Spleen (tissue), 11 donors: ENCODE measurements around the gene PRTN3. TPM values are rescaled to one million over a fixed set of nuclear protein-coding genes. Genes with fewer than 3 reads are reported as not detected.
"Not testable (repeated sequence)": the region's sequence is repeated elsewhere in the genome, so short reads cannot be mapped to it uniquely, and the experiment has no call there.

Experiments
- DNase-seq: peaks from one replicate; pipeline ENCODE4 v3.0.0-alpha.2; 2020
- H3K27ac ChIP-seq, 8 donors: fragments of 200-600 bp; sonication (generic) in 7 of 8; 1 replicate in 4 of 8; 2 replicates in 4 of 8; pipeline versions ENCODE4 v1.5.0 to v1.8.0; 2016 to 2021; ENCODE audit warnings: inconsistent platforms in 4 of 8, mild to moderate bottlenecking in 4 of 8, moderate library complexity in 1 of 8
- H3K27me3 ChIP-seq, 7 donors: fragments of 200-600 bp; sonication (generic) in 6 of 7; replicated peaks in 1 of 7; 1 replicate in 4 of 7; 2 replicates in 3 of 7; pipeline versions ENCODE4 v1.5.0 to v1.8.0; 2016 to 2021; ENCODE audit warnings: inconsistent platforms in 3 of 7, mild to moderate bottlenecking in 1 of 7
- H3K36me3 ChIP-seq, 6 donors: fragments of 200-600 bp; sonication (generic) in 5 of 6; 1 replicate in 4 of 6; 2 replicates in 2 of 6; pipeline versions ENCODE4 v1.5.0 to v1.8.0; 2016 to 2021; ENCODE audit warnings: inconsistent platforms in 2 of 6
- H3K4me1 ChIP-seq, 6 donors: fragments of 200-600 bp; sonication (generic) in 5 of 6; 1 replicate in 3 of 6; 2 replicates in 3 of 6; pipeline versions ENCODE4 v1.5.0 to v1.8.0; 2016 to 2021; ENCODE audit warnings: inconsistent platforms in 3 of 6
- H3K4me3 ChIP-seq, 8 donors: fragments of 200-600 bp; sonication (generic) in 7 of 8; 1 replicate in 4 of 8; 2 replicates in 4 of 8; pipeline versions ENCODE4 v1.5.0 to v1.8.0; 2016 to 2021; ENCODE audit warnings: inconsistent platforms in 4 of 8, mild to moderate bottlenecking in 4 of 8, moderate library complexity in 2 of 8
- H3K9me3 ChIP-seq, 8 donors: fragments of 200-600 bp; sonication (generic) in 7 of 8; 1 replicate in 4 of 8; 2 replicates in 4 of 8; pipeline versions ENCODE4 v1.5.0 to v1.8.0; 2016 to 2021; ENCODE audit warnings: inconsistent platforms in 4 of 8
- POLR2A ChIP-seq, 3 donors: fragments of 450-650 bp; IDR thresholded peaks; one replicate each; pipeline ENCODE4 v1.5.1; 2017; ENCODE audit warnings: antibody characterized with exemption in 3 of 3, mild to moderate bottlenecking in 1 of 3
- POLR2AphosphoS5 ChIP-seq, 3 donors: sonication (generic); formaldehyde crosslinking; IDR thresholded peaks; one replicate each; pipeline ENCODE4 v1.5.1; 2017; ENCODE audit warnings: antibody characterized with exemption in 3 of 3
- WGBS, 5 donors: extraction: QIAGEN DNeasy Blood & Tissue Kit in 3 of 5; methylation state at CpG; one replicate each; pipeline versions ENCODE4 v1.1.5 to v1.1.7; 2013 to 2018; 5-methylcytosine and 5-hydroxymethylcytosine counted together
- intact Hi-C: fragments of 100-400 bp; cut with DNase I; formaldehyde crosslinking; loops from one replicate; pipeline ENCODE4 v1.15.0; 2023; ENCODE audit warnings: low total_unique reads
- polyA plus RNA-seq, 3 donors: library from polyadenylated mRNA; stranded (reverse); fragments of 200-250 nt; gene quantifications; one replicate each; pipeline ENCODE4 v1.2.1, GENCODE V29; 2013
- total RNA-seq, 7 donors: library from RNA; depleted of rRNA in 3 of 7; stranded (reverse); fragments of >200 nt in 3 of 7; fragmentation: NEBNext Ultra II Directional in 4 of 7; extraction: Animal tissue kit (Norgen Biotek cat#: 25700) in 4 of 7; gene quantifications; one replicate each; pipeline versions ENCODE4 v1.1.0 to v1.2.1, GENCODE V29; 2016 to 2021
- TF ChIP-seq, protein P1 (sequence below), 11 experiments: fragments of 200-600 bp in 7 of 11; fragments of 450-650 bp in 4 of 11; sonication (generic) in 4 of 11; IDR thresholded peaks in 8 of 11; conservative IDR thresholded peaks in 3 of 11; 1 replicate in 7 of 11; 2 replicates in 4 of 11; pipeline versions ENCODE4 v1.4.0 to v1.8.0; 2016 to 2021; ENCODE audit warnings: antibody characterized with exemption in 11 of 11, inconsistent platforms in 4 of 11, mild to moderate bottlenecking in 1 of 11
- donor health status: healthy with polysubstance abuse.
- donor health status: DM: no; HTN: no; CAD: no; lungs with moderate emphysema.
- donor health status: DM: no; HTN: no; CAD: no.
- donor health status: Bipolar disorder and iron deficiency.
- donor health status: healthy.
- donor health status: DM: no; HTN: no; CAD: no.
- donor health status: DM: yes; HTN: yes; CAD: no.

Gene PRTN3
- total and polyA plus RNA-seq, 10 donors: 0.89 to 168 (median 7.9) TPM

DNA sequence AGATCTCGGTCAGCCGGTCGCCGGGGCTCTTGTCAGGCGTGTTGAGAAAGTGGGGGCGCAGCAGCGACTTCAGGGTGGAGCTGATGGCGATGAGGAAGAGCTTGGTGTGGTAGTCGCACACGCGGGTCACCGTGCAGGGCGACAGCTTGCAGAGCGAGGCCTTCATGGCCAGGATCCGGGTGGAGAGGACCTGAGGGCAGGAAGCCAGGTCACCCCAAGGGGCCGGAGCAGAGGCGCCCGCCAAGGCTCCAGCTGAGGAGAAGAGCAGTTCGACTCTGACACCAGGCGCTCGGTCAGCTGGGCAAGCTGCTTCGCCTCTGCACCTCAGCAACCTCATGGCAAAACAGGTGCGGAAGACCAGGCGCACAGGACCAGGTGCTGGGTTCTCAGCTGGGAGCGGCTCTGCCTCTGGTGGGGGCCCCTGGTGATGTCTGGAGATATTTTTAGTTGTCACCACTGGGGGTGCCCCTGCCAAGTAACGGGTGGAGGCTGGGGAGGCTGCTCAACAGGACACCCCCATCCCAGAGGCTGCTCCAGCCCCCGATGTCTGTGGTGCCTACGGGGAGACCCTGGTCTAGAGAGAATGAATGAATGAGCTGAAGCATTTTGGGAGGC lies 34.6 kb downstream of the PRTN3 start:
- 90 to 95% (median 93%) methylated on average over 24 to 28 of the region's 28 CpGs for WGBS, 5 donors
- intact Hi-C loops: no loop called here
- TF ChIP-seq POLR2A (IDR thresholded peaks at IDR 0.05): no peak
- peak in 1 of 3 donors; percentile 14 for TF ChIP-seq POLR2AphosphoS5 (IDR thresholded peaks at IDR 0.05)
- Histone ChIP-seq H3K27ac (no peak overlapping the region), H3K4me1 (peaks cover 5 to 17% (median 10%) of the 10 kb centered on the region in 6 donors), H3K9me3 (no peaks in the 10 kb centered on the region), H3K36me3 (peaks cover 0 to 81% (median 41%) of the 10 kb centered on the region in 6 donors), H3K4me3 (no peak overlapping the region), H3K27me3 (no peaks in the 10 kb centered on the region)
- no peak for DNase-seq

DNA sequence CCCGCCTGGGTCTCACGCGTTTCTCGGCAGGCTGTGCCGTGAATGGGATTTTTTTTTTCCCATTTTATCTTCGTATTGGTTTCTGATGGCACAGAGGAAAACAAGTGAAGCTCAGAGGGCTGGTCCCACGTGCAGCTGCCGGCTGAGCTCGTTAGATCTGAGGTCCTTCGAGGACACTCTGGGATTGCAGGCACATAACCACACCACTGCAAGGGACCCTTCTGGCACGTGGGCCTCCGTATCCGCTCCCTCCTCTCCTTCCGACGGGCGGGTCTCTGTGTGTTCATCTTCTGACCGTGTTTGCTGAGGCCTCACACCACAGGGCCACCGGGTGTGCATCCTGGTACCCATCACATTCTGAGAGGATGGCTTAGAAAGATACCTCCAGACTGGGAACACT lies 35.3 kb downstream of the PRTN3 start:
- TF ChIP-seq POLR2A (IDR thresholded peaks at IDR 0.05): no peak
- TF ChIP-seq, protein P1, sequence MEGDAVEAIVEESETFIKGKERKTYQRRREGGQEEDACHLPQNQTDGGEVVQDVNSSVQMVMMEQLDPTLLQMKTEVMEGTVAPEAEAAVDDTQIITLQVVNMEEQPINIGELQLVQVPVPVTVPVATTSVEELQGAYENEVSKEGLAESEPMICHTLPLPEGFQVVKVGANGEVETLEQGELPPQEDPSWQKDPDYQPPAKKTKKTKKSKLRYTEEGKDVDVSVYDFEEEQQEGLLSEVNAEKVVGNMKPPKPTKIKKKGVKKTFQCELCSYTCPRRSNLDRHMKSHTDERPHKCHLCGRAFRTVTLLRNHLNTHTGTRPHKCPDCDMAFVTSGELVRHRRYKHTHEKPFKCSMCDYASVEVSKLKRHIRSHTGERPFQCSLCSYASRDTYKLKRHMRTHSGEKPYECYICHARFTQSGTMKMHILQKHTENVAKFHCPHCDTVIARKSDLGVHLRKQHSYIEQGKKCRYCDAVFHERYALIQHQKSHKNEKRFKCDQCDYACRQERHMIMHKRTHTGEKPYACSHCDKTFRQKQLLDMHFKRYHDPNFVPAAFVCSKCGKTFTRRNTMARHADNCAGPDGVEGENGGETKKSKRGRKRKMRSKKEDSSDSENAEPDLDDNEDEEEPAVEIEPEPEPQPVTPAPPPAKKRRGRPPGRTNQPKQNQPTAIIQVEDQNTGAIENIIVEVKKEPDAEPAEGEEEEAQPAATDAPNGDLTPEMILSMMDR (IDR thresholded peaks at IDR 0.05 in 8 of 11, conservative IDR thresholded peaks at IDR 0.05 in 3 of 11): no peak
- peaks cover 5 to 17% (median 10%) of the 10 kb centered on the region in 6 donors for H3K4me1 ChIP-seq
- DNase-seq: no peak
- H3K27me3 ChIP-seq: no peaks in the 10 kb centered on the region
- no peaks in the 10 kb centered on the region for H3K9me3 ChIP-seq
- WGBS, 5 donors: 83 to 91% (median 89%) methylated on average over 17 to 18 of the region's 18 CpGs
- no peak overlapping the region for H3K4me3 ChIP-seq
- H3K27ac ChIP-seq: no peak overlapping the region
- intact Hi-C loops: no loop called here
- peaks cover 0 to 81% (median 44%) of the 10 kb centered on the region in 6 donors for H3K36me3 ChIP-seq

DNA sequence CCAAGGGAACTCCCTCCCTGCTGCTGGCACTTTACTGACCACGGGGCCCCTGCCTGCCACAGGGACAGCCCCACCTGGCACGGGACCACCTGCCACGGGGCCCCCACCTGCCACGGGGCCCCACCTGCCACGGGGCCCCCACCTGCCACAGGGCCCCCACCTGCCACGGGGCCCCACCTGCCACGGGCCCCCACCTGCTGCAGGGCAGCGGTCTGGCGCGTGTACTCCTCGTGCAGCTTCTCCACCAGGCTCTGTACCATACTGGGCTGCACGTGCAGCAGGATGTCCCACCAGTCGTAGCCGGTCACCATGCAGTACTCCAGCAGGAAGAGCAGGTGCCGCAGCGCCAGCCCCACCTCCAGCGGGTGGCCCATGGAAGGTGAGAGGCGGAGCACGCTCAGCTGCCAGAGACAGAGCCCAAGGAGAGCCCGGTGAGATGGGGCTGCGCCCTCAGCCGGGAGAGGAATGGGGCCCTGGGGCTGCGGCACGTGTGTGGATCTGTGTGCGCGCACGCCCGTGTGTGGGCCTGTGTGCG lies 36.0 kb downstream of the PRTN3 start:
- 80 to 92% (median 90%) methylated on average over 15 to 29 of the region's 29 CpGs for WGBS, 5 donors
- TF ChIP-seq, protein P1 (IDR thresholded peaks at IDR 0.05 in 8 of 11, conservative IDR thresholded peaks at IDR 0.05 in 3 of 11): no peak
- peak in 1 of 3 donors; percentile 44 for TF ChIP-seq POLR2AphosphoS5 (IDR thresholded peaks at IDR 0.05)
- Histone ChIP-seq H3K4me1 (peaks cover 4 to 16% (median 9%) of the 10 kb centered on the region in 6 donors), H3K4me3 (no peak overlapping the region), H3K36me3 (peaks cover 0 to 83% (median 48%) of the 10 kb centered on the region in 6 donors), H3K27ac (no peak overlapping the region), H3K27me3 (no peaks in the 10 kb centered on the region), H3K9me3 (no peaks in the 10 kb centered on the region)
- intact Hi-C loops: no loop called here
- no peak for DNase-seq

DNA sequence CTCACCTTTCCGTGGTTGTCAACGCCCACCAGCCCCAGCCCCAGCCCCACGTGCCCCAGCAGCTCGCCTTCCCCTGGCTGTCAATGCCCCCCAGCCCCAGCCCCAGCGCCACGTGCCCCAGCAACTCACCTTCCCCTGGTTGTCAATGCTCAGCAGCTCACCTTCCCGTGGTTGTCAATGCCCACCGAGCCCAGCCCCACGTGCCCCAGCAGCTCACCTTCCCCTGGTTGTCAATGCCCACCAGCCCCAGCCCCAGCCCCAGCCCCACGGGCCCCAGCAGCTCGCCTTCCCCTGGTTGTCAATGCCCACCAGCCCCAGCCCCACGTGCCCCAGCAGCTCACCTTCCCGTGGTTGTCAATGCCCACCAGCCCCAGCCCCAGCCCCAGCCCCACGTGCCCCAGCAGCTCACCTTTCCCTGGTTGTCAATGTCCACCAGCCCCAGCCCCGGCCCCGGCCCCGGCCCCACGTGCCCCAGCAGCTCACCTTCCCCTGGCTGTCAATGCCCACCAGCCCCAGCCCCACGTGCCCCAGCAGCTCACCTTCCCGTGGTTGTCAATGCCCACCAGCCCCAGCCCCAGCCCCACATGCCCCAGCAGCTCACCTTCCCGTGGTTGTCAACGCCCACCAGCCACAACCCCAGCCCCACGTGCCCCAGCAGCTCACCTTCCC lies 37.3 kb downstream of the PRTN3 start:
- peaks cover 0 to 90% (median 60%) of the 10 kb centered on the region in 6 donors for H3K36me3 ChIP-seq
- H3K4me3 ChIP-seq, intact Hi-C loops, H3K9me3 ChIP-seq, H3K27me3 ChIP-seq, H3K4me1 ChIP-seq, DNase-seq, H3K27ac ChIP-seq: not testable (repeated sequence)
- WGBS, 5 donors: 88 to 94% (median 91%) methylated on average over 11 to 23 of the region's 23 CpGs

DNA sequence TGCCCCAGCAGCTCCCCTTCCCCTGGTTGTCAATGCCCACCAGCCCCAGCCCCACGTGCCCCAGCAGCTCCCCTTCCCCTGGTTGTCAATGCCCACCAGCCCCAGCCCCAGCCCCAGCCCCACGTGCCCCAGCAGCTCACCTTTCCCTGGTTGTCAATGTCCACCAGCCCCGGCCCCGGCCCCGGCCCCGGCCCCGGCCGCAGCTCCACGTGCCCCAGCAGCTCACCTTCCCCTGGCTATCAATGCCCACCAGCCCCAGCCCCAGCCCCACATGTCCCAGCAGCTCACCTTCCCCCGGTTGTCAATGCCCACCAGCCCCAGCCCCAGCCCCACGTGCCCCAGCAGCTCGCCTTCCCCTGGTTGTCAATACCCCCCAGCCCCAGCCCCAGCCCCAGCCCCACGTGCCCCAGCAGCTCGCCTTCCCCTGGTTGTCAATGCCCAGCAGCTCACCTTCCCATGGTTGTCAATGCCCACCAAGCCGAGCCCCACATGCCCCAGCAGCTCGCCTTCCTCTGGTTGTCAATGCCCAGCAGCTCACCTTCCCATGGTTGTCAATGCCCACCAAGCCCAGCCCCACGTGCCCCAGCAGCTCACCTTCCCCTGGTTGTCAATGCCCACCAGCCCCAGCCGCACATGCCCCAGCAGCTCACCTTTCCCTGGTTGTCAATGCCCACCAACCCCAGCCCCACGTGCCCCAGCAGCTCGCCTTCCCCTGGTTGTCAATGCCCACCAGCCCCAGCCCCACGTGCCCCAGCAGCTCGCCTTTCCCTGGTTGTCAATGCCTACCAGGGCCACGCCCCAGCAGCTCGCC lies 38.2 kb downstream of the PRTN3 start:
- 86 to 93% (median 91%) methylated on average over 16 to 24 of the region's 24 CpGs for WGBS, 5 donors
- H3K27ac ChIP-seq, H3K4me3 ChIP-seq, H3K4me1 ChIP-seq, H3K27me3 ChIP-seq, intact Hi-C loops, H3K9me3 ChIP-seq, DNase-seq: not testable (repeated sequence)
- peaks cover 0 to 90% (median 62%) of the 10 kb centered on the region in 6 donors for H3K36me3 ChIP-seq
